GM19324 (cell line): ENCODE results near the gene TPD52L1.

ENCODE experiments used
- ATAC-seq: cut with Tn5 transposase; IDR thresholded peaks from one replicate; pipeline ENCODE4 v1.9.1; 2021; ENCODE audit warnings: mild to moderate bottlenecking, moderate library complexity; ENCODE audit not compliant: unreplicated experiment, low FRiP score

The TPD52L1 gene

GRCh38 chr6:125299257-125299656 lies 145.7 kb downstream of the TPD52L1 start:
- ATAC-seq, result no peak

- no peak for ATAC-seq
These were observed 147.4 kb downstream of the TPD52L1 start for GRCh38 chr6:125300992-125301434.

DNA sequence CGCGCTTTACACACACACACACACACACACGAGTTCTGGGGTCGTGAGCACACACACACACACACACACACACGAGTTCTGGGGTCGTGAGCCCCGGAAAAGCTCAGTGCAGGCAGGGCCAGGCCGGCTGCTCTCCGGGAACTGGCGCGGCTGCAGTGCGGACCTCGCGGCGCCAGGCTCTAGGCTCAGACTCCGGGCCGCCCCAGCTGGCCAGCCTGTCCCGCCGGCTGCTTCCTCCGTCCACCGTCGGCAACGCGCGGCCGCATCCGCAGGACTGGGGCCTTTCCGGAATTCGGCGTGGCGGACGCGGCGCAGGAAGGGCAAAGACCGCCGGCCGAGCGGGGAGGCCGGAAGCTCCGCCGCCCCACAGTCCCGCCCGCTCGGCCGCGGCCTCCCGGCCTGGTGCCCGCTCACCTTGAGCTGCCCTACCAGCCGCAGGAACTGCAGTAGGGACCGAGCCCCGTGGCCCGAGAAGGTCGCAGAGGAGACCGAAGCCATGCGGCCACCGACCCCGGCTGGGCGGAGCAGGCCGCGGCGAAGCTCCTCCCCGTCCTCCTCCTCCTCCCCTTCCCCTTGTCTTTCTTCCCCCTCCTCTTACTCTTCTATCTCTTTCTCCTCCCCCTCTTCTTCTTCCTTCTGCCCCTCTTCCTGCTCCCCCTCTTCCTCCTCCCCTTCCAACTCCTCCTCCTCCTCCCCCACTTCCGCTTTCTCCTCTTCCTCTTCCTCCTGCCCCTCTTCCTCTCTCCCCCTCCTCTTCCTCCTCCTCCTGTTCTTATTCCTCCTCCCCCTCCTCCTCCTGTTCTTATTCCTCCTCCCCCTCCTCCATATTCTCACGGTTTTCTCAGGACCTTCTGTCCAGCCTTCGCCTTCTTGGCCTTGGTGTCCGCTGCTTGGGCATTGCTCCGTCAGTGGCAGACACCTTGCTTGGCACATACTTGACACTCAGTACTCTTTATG lies 148.1 kb downstream of the TPD52L1 start, which contains the start of gene HDDC2:
Gene HDDC2, minus strand, starts transcription at position 533 of the 957 bp plus-strand sequence. Its CDS starts 35 bp downstream, at position 498.
- ATAC-seq, result peak; percentile 92

- ATAC-seq, result no peak
These were observed 149.4 kb downstream of the TPD52L1 start for GRCh38 chr6:125302840-125303511.

DNA sequence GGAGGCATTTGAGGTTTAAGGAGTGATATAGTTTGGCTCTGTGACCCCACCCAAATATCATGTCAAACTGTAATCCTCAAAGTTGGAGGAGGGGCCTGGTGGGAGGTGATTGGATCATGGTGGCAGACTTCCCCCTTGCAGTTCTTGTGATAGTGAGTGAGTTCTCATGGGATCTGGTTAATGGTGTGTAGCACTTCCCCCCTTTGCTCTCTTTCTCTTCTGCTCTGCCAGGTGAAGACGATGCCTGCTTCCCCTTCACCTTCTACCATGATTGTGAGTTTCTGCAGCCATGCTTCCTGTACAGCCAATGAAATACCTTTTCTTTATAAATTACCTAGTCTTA lies 149.9 kb downstream of the TPD52L1 start:
- no peak for ATAC-seq

DNA sequence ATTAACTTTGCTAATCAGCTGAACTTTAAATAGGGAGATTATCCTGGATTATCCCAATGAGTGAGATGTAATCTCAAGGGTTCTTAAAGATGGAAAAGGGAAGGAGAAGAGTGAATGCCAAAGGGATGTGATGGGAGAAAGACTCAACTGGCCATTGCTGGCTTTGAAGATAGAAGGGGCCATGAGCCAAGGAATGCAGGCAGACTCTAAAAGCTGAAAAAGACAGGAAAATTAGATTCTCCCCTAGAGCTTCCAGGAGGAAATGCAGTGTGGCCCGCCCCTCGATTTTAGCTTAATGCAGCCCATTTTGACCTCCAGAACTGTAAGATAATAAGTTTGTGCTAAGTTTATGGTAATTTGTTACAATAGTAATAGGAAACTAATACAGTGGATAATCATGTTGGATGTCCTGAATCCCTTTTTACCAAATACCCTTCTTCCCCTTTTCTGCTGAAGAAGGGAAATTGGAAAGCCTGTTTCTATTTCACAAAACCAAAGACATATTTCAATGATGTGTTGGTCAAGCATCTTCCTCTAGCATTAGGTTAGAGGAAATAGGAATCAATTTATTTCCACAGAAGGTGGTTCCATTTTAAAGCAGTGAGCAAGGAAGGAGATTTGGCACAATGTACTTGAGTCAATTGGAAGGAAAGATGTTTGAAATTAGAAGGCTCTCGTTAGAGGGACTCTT lies 151.5 kb downstream of the TPD52L1 start:
- ATAC-seq, result no peak

GRCh38 chr6:125306756-125307149 lies 153.2 kb downstream of the TPD52L1 start:
- ATAC-seq, result no peak

DNA sequence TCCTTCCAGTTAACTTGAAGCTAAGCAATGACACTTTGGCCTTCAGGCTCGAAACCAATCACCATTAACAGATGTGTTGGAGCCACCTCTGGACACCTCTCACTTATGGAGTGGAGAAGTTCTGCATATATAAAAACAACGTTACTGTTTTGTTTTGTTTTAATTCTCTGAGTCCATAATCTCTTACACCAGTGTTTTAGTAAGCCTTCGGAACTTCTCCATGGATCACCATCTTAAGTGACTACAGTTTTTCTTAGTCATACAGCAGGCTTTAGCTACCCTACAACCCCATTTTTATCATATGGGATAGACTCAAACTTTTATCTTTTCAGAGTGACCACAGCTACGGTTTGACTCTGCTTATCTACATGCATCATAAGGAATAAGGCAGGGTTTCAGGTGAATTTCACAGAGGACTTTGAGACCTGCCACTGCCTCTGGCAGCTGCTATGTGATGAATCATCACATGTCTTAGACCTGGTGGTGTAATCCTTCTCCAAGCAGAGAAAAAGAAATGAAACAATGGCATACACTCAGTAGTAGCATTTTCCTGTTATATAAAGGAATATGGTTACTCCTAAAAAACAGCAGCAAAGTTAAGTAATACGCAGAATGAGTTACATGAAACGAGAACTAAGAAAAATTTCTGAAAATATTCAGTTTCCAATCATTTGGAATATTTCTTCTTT lies 153.7 kb downstream of the TPD52L1 start:
- ATAC-seq, result no peak

DNA sequence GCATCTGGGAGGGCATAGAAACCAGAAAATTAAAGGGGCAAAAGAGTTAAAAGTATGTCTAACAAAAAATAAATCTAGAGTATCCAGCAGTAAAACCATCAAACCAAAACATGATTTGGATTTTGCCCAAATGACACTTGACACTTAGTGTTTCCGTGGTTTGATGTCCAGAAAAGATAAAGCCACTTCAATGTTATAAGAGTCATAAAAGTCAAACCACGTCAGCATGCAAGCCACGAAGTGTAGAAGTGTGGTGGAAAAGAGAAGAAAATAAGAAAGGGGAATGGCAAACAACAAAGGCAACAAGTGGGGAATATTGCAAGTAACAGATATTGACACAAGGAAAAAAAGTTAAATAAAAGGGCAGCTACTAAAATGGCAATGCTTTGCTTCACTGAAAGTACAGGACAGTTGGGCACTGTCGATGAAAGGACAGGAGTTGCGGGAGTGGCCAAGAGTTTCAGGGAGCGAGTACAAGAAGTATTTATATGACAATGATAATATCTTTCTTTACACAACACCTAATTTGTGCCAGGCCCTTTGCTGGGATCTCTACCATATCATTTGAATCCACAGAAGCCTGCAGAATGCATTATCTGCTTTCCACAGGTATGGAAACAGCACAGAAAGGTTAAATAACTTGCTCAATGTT lies 154.5 kb downstream of the TPD52L1 start:
- no peak for ATAC-seq

DNA sequence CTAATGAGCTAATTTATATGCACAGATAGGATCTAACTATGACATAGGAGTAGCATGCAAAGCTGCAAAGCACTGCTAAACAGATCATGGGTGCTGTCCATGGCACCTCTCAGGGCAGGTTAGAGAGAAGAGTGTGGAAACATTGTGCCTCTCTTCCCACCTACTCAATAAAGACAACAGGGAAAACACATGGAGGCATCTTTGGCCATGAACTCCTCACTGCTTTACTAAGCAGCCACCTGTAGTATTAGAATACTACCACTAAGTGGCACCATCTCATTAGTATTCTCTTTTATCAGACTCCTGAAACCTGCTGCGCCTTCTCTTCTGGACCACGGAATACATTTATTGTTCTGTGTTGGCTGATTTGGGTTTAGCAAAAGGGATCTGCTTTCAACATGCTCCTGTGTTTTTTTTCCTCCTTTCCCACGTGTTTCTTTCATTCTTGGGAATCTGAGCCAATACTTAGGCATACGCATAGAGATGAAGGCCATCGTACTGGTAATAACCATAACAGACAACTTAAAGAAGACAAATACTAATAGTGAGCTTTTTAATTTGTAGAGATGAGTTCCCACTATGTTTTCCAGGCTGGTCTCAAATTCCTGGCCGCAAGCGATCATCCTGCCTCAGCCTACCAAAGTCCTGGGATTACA lies 157.5 kb downstream of the TPD52L1 start:
- peak; percentile 49 for ATAC-seq

GRCh38 chr6:125312478-125312877 lies 158.9 kb downstream of the TPD52L1 start:
- ATAC-seq, result no peak

DNA sequence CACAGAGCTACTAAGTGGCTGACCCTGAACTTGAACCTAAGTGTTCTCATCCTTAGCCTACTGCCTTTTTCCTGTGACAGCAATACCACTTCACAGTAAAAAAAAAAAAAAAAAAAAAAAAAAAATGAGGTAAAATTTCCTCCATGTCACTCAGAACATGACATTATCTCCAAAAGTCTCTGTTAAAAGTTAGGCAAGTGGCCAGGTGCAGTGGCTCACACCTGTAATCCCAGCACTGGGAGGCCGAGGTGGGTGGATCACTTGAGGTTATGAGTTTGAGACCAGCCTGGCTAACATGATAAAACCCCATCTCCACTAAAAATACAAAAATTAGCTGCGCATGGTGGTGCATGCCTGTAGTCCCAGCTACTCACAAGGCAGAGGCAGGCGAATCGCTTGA lies 159.4 kb downstream of the TPD52L1 start:
- no peak for ATAC-seq
